ENCODE measurements around the gene NUTM2F. TPM values are rescaled to one million over a fixed set of nuclear protein-coding genes. Genes with fewer than 3 reads are reported as not detected.
"Not testable (repeated sequence)": the region's sequence is repeated elsewhere in the genome, so short reads cannot be mapped to it uniquely, and the experiment has no call there.

The NUTM2F gene, protein sequence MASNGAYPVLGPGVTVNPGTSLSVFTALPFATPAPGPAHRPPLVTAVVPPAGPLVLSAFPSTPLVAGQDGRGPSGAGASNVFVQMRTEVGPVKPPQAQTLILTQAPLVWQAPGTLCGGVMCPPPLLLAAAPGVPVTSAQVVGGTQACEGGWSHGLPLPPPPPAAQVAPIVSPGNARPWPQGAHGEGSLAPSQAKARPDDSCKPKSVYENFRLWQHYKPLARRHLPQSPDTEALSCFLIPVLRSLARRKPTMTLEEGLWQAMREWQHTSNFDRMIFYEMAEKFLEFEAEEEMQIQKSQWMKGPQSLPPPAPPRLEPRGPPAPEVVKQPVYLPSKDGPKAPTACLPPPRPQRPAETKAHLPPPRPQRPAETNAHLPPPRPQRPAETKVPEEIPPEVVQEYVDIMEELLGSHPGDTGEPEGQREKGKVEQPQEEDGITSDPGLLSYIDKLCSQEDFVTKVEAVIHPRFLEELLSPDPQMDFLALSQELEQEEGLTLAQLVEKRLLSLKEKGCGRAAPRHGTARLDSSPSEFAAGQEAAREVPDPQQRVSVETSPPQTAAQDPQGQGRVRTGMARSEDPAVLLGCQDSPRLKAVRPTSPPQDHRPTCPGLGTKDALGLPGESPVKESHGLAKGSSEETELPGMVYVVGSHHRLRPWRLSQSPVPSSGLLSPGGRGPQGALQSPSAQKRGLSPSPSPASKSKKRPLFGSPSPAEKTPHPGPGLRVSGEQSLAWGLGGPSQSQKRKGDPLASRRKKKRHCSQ
- total RNA-seq = not detected

DNA sequence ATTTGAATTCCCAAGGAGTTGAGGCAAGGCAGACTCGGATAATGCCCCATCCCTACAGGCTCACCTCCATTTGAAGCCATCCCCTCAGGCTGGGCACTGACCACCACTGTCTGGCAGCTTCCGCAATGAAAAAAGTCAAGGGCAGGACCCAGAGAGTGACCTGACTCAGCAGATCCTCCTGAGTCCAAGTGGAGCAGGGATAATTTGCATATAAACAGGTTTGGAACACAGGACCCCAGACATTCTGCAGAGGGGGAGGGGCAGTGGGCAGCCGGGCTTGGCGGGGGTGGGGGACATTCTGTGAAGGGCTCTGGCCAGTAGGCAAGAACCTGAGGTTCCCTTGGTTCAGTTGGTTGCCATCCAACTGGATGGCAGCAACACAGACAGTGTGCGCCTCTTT is at the start of gene NUTM2F:
Gene NUTM2F, minus strand, starts transcription at position 101 of the 400 bp plus-strand sequence. Its CDS starts 21 bp downstream, at position 80.
- H3K27me3 ChIP-seq; H3K9me3 ChIP-seq; H3K36me3 ChIP-seq; intact Hi-C loops (cut with DNase I); DNase-seq; H3K4me1 ChIP-seq; H3K9ac ChIP-seq (ENCODE audit: low read depth in 2 of 2, low read length in 2 of 2); H3K27ac ChIP-seq; H3K4me3 ChIP-seq: not testable (repeated sequence)

DNA sequence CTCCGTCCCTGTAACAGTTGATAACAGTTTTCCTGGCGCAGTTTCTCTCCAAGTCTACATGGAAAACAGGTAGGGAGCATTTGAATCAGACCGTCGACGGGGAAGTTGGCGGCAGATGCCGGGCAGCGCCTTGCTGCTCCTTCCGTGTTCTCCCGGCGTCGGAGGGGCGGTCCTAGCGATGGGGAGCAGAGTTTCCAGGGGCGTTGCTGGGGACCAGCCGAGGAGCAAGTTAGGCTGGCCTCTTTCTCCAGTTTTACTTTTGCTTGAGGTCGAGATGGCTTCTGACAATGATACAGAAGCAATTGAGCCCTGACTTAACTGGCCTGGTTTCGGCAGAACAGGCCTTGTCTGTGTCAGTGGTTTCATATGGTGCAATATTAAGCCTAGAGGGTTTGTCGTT is 46.8 kb upstream of the NUTM2F start:
- Histone ChIP-seq H3K4me3 (peak overlapping the region; percentile 43), H3K9ac (ENCODE audit: low read depth in 2 of 2, low read length in 2 of 2) (peak overlapping the region in 1 of 2 donors; percentile 34)
- DNase-seq = peak; percentile 21
- intact Hi-C loops (cut with DNase I); H3K9me3 ChIP-seq; H3K4me1 ChIP-seq; H3K36me3 ChIP-seq; H3K27me3 ChIP-seq; H3K27ac ChIP-seq: not testable (repeated sequence)

DNA sequence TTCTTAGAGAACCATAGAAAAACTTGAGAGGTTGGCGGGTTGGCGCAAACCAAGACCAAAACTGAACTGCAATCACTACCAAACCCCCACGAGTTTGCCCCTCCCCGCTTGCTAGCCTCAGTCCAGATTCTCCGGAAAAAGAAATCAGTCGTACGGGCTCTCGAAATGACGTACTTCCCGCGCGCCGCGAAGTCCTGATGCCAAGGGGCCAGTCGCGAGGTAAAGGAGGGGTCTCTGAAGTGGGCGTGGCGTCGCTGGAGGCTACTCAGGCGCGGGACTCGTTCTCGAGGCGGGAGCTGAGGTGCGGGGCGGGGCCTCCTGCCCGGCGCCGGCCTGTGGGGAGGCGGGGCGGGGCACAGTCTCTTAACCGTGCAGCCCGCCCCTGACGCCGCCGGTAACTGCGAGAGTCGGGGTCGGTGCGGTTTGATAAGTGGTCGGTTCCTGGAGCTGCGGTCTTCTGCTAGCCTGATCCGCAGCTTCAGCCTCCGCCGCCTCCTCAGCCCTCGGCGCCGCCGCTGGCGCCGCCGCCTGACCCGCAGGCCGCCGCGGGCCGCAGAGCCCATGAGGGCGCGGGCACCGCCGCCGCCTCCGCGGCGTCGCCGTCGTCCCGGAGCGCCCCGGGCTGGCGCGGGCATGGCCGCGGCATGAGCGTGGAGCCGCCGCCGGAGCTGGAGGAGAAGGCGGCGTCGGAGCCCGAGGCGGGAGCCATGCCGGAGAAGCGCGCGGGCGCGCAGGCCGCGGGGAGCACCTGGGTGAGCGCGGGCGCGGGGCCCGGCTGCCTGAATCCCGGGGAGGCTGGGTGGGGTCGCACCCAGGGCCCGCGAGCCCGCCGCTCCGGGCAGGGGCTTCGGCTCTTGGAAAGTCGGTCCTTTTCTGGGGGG is 46.0 kb upstream of the NUTM2F start:
- H3K9me3 ChIP-seq; H3K36me3 ChIP-seq; intact Hi-C loops (cut with DNase I); H3K4me1 ChIP-seq; H3K27me3 ChIP-seq: not testable (repeated sequence)
- Histone ChIP-seq H3K27ac (peak overlapping the region; percentile 36), H3K9ac (ENCODE audit: low read depth in 2 of 2, low read length in 2 of 2) (peak overlapping the region; percentile 34 to 60), H3K4me3 (peak overlapping the region; percentile 43)
- peak; percentile 93 for DNase-seq

DNA sequence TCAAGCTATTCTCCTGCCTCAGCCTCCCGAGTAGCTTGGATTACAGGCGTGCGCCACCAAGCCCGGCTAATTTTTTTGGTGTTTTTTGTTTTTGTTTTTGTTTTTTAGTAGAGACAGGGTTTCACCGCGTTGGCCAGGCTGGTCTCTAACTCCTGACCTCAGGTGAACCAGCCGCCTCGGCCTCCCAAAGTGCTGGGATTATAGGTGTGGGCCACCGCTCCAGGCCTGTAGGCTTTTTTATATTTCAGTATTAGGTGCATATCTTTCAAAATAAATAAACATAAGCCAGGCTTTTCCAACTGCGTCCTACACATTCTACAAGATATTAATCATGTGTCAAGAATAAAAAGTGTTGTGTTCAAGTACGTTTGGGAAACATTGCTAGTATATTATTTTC is 45.3 kb upstream of the NUTM2F start:
- intact Hi-C loops (cut with DNase I); H3K36me3 ChIP-seq; H3K9me3 ChIP-seq; H3K27me3 ChIP-seq; H3K4me1 ChIP-seq; DNase-seq; H3K9ac ChIP-seq (ENCODE audit: low read depth in 2 of 2, low read length in 2 of 2): not testable (repeated sequence)
- H3K4me3 ChIP-seq = peak overlapping the region; percentile 43
- H3K27ac ChIP-seq = peak overlapping the region; percentile 36

DNA sequence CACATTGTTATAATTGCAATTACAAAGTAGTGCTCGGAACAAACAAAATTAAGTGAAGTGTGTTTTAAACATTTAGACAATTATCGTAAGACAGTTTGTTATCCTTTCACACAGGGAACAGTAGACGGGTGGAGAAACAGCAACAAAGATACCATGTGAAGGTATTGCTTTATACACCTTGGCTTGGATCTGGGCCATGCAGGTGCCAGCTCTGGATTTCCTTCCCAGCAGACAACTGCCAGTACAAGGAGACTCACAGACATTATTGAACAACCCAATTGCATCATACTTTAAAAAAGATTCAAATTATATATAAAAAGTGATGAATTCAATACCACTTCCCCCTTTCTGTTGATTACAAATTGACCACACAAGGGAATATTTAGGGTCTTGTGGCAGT is 41.8 kb upstream of the NUTM2F start:
- H3K9me3 ChIP-seq; H3K36me3 ChIP-seq; H3K4me1 ChIP-seq; H3K9ac ChIP-seq (ENCODE audit: low read depth in 2 of 2, low read length in 2 of 2); H3K27me3 ChIP-seq; H3K27ac ChIP-seq; DNase-seq; H3K4me3 ChIP-seq; intact Hi-C loops (cut with DNase I): not testable (repeated sequence)

DNA sequence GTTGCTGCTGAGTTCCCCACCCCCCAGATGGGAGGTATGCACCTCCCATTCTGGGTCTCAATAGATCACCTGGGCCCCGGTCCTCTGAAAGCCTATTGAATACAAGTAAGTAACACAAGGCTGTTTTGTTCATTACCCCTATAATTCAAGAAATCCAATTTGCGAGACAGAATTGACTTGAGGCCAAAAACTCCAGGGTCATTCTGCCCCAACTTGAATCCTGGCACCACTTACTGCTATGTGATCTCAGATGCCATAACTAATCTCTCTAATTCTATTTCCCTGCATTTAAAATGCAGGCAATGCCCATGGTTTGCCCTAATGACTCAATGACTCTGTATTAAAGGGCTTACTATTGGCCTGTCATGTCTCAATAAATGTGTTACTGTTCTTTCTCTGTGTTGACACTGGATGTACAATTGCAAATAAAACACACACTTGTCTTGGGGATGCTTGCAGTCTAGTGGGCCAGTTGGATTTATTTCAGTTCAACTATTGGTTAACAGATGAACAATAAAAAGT is 35.7 kb upstream of the NUTM2F start:
- H3K4me1 ChIP-seq; intact Hi-C loops (cut with DNase I); H3K36me3 ChIP-seq; H3K9me3 ChIP-seq; H3K9ac ChIP-seq (ENCODE audit: low read depth in 2 of 2, low read length in 2 of 2); H3K27ac ChIP-seq; H3K4me3 ChIP-seq; DNase-seq; H3K27me3 ChIP-seq: not testable (repeated sequence)

DNA sequence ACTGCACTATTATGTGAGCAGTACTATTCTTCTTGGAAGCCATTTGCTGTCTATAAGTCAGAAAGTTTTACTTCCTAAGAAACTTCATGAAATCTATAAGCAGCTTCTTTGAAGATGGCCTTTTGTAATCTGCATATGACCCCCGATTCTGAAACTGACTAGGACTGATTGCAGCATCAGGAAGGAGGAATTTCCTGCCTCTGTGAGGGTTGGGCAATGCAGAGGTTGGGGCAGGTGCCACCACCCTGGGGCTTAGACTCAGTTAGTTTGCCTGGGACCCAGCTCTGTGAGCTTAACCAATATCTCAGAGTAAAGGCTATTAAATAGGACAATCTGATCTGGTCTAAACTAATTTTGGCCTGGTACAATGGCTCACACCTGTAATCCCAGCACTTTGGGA is 28.7 kb upstream of the NUTM2F start:
- H3K27ac ChIP-seq; H3K9me3 ChIP-seq; H3K4me1 ChIP-seq; DNase-seq; intact Hi-C loops (cut with DNase I); H3K36me3 ChIP-seq; H3K27me3 ChIP-seq; H3K9ac ChIP-seq (ENCODE audit: low read depth in 2 of 2, low read length in 2 of 2); H3K4me3 ChIP-seq: not testable (repeated sequence)

DNA sequence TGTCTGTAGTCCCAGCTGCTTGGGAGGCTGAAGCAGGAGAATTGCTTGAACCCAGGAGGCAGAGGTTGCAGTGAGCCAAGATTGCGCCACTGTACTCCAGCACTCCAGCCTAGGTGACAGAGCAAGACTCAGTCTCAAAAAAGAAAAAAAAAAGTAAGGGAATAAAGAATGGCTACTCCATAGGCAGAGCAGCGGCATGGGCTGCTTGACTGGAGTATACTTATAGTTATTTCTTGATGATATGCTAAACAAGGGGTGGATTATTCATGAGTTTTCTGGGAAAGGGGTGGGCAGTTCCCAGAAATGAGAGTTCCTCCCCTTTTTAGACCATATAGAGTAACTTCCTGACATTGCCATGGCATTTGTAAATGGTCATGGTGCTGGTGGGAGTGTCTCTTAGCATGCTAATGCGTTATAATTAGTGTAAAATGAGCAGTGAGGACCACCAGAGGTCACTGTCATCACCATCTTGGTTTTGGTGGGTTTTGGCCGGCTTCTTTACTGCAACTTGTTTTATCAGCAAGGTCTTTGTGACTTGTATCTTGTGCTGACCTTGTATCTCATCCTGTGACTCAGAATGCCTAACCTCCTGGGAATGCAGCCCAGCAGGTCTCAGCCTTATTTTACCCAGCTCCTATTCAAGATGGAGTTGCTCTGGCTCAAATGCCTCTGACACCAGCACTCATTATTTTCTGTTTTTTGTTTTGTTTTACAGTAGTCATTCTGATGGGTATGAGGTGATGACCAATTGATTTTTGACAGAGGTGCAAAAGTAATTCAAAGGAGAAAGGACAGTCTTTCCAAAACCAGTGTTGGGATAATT is 23.7 kb upstream of the NUTM2F start:
- H3K4me1 ChIP-seq; DNase-seq; H3K9ac ChIP-seq (ENCODE audit: low read depth in 2 of 2, low read length in 2 of 2); H3K27ac ChIP-seq; H3K4me3 ChIP-seq; H3K36me3 ChIP-seq; intact Hi-C loops (cut with DNase I); H3K27me3 ChIP-seq; H3K9me3 ChIP-seq: not testable (repeated sequence)

DNA sequence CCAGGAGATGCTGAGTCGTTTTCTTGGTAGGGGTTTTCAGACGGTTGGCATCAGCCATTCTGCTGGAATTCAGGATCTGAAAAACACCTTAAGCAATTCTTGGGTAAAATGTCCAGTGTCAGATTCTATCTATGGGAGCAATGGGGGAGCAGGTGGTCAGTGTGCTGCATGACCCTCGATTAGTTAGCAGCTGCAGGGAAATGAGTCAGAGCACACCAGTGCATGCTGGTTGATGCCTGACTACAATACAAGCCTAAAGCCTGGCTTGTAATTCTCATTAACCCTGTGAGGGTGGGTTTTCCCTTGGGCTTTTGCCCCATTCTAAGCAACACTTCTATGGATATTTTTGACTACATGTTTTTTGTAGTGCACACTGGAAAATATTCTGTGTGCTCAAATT is 20.3 kb upstream of the NUTM2F start:
- DNase-seq; H3K9me3 ChIP-seq; H3K9ac ChIP-seq (ENCODE audit: low read depth in 2 of 2, low read length in 2 of 2); H3K4me3 ChIP-seq; H3K4me1 ChIP-seq; H3K27ac ChIP-seq; intact Hi-C loops (cut with DNase I); H3K27me3 ChIP-seq; H3K36me3 ChIP-seq: not testable (repeated sequence)

DNA sequence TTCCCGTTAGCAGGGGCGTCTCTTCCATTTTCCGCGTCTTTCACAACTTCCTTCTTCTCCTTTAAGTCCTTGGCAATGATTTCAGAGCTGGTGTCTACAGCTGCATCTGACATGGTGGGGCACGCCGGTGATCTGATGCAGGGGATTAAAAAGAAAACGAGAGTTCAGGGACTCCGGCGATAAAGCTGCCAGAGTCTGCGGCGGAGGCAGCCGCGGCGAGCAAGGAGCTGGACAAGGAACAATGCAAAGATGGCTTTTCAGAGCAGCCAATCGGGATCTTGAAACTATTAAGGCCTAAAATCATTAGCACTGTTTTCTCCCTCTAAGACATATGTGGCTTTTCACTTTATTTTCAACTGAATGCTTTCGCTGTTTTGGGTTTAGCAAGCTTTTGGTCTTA is 19.0 kb upstream of the NUTM2F start:
- H3K36me3 ChIP-seq; intact Hi-C loops (cut with DNase I); H3K27ac ChIP-seq; H3K4me3 ChIP-seq; H3K9me3 ChIP-seq; DNase-seq; H3K9ac ChIP-seq (ENCODE audit: low read depth in 2 of 2, low read length in 2 of 2); H3K4me1 ChIP-seq; H3K27me3 ChIP-seq: not testable (repeated sequence)

DNA sequence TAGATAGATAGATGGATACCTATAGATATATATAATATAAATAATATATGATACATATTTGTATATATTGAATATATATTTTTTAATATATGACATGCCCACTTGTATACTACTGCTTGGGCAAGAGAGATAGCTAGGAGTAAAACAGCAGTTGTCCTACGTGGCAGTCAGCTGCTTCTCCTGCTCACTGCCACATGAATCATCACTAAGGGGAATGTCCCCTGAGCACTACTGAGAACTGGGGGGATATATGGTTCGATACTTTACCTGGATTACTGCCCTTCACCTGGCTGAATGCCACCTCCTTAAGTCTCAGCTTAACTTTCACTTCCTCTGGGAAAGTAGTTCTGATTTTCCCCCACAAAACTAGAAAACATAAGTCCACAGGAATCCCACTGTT is 13.3 kb upstream of the NUTM2F start:
- DNase-seq; H3K36me3 ChIP-seq; H3K27me3 ChIP-seq; H3K27ac ChIP-seq; H3K4me1 ChIP-seq; H3K4me3 ChIP-seq; intact Hi-C loops (cut with DNase I); H3K9ac ChIP-seq (ENCODE audit: low read depth in 2 of 2, low read length in 2 of 2); H3K9me3 ChIP-seq: not testable (repeated sequence)

DNA sequence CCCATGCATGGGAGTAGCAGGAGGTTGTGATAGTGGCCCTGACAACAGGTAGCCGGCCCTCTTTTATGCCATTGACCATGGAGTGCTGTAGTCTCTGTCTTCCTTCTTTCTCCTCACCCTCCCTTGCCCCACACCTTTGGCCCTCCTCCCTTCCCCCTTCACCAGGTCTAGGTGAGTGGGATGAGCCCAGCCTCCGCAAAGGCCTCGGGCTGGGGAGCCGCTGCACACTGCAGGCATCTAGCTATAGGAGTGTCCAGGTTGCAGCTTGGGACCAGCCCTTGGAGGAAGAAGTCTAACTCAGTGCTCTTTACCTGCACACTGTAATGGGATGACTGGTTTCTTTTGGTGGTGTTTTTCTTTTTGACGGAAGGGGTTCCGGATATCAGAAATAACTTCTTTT is 12.3 kb upstream of the NUTM2F start:
- H3K4me1 ChIP-seq; H3K27me3 ChIP-seq; H3K9ac ChIP-seq (ENCODE audit: low read depth in 2 of 2, low read length in 2 of 2); intact Hi-C loops (cut with DNase I); H3K4me3 ChIP-seq; H3K36me3 ChIP-seq; H3K27ac ChIP-seq; DNase-seq; H3K9me3 ChIP-seq: not testable (repeated sequence)

All from colonic mucosa (tissue), 4 donors.